Neural crest cell (in vitro differentiated cells): ENCODE data around the gene RIMBP2. TPM values are rescaled to one million over a fixed set of nuclear protein-coding genes. Genes with fewer than 3 reads are reported as not detected.

Experiments used
- DNase-seq: peaks from one replicate; pipeline ENCODE4 v3.0.0; 2021; ENCODE audit warnings: low read depth, mixed read lengths, low spot score
- H3K27ac Mint-ChIP-seq: one replicate; pipeline ENCODE4 v1.8.0; 2021; ENCODE audit warnings: mild to moderate bottlenecking, mixed read lengths; ENCODE audit not compliant: unreplicated experiment
- H3K27me3 Mint-ChIP-seq: 2 replicates; pipeline ENCODE4 v1.8.0; 2021; ENCODE audit warnings: low read depth, mild to moderate bottlenecking, mixed read lengths
- H3K36me3 Mint-ChIP-seq: 2 replicates; pipeline ENCODE4 v1.8.0; 2021; ENCODE audit warnings: low read depth, mild to moderate bottlenecking, mixed read lengths
- H3K4me1 Mint-ChIP-seq: 2 replicates; pipeline ENCODE4 v1.8.0; 2021; ENCODE audit warnings: mixed read lengths
- H3K4me3 Mint-ChIP-seq: one replicate; pipeline ENCODE4 v1.8.0; 2021; ENCODE audit warnings: mild to moderate bottlenecking, mixed read lengths
- H3K9me3 Mint-ChIP-seq: 2 replicates; pipeline ENCODE4 v1.8.0; 2021; ENCODE audit warnings: mixed read lengths
- total RNA-seq: library from RNA; stranded (reverse); gene quantifications from 2 replicates; pipeline ENCODE4 v1.2.1, GENCODE V29; 2021
- TF ChIP-seq, protein P1 (sequence below): fragments of 200-600 bp; sonication (generic); conservative IDR thresholded peaks from 2 replicates; pipeline ENCODE4 v1.5.0; 2021; ENCODE audit warnings: antibody characterized with exemption, mild to moderate bottlenecking

RIMBP2 gene
- total RNA-seq, 1 donor from 2014 or later, result 5.9 TPM

DNA sequence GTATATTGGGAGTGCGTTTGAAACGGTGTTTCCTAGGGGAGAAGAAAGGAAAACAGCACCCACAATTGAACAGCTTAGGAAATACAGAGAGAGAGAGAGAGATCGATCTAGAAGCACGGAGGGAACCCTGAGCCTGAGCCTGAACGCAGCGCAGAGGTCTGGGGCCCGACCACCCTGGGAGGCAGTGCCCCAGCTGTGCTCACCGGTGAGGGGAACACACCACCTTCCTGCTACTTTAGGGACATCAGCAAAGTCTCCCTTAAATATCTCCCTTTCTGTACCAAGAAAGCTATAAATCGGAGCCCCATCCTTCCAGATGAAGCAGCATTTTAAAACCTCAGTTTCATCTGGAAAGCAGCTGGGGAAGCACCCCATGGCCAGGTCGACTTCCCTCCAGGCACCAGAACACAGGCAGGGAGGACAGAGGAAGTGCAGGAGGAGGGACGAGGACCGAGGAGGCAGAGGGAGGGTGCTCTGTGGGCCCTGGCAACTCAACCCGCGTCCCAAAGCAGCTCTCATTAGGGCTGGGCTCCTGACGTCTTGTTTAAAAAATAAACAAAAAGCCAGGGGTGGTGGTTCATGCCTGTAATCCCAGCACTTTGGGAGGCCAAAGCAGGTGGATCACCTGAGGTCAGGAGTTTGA lies 12.2 kb downstream of the RIMBP2 start:
- Mint-ChIP-seq H3K27ac (no peak overlapping the region), H3K27me3 (no peaks in the 10 kb centered on the region), H3K9me3 (no peaks in the 10 kb centered on the region), H3K4me1 (peaks cover 19% of the 10 kb centered on the region), H3K4me3 (no peak overlapping the region), H3K36me3 (no peaks in the 10 kb centered on the region)
- DNase-seq, result no peak
- TF ChIP-seq, protein P1, sequence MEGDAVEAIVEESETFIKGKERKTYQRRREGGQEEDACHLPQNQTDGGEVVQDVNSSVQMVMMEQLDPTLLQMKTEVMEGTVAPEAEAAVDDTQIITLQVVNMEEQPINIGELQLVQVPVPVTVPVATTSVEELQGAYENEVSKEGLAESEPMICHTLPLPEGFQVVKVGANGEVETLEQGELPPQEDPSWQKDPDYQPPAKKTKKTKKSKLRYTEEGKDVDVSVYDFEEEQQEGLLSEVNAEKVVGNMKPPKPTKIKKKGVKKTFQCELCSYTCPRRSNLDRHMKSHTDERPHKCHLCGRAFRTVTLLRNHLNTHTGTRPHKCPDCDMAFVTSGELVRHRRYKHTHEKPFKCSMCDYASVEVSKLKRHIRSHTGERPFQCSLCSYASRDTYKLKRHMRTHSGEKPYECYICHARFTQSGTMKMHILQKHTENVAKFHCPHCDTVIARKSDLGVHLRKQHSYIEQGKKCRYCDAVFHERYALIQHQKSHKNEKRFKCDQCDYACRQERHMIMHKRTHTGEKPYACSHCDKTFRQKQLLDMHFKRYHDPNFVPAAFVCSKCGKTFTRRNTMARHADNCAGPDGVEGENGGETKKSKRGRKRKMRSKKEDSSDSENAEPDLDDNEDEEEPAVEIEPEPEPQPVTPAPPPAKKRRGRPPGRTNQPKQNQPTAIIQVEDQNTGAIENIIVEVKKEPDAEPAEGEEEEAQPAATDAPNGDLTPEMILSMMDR, result no peak

DNA sequence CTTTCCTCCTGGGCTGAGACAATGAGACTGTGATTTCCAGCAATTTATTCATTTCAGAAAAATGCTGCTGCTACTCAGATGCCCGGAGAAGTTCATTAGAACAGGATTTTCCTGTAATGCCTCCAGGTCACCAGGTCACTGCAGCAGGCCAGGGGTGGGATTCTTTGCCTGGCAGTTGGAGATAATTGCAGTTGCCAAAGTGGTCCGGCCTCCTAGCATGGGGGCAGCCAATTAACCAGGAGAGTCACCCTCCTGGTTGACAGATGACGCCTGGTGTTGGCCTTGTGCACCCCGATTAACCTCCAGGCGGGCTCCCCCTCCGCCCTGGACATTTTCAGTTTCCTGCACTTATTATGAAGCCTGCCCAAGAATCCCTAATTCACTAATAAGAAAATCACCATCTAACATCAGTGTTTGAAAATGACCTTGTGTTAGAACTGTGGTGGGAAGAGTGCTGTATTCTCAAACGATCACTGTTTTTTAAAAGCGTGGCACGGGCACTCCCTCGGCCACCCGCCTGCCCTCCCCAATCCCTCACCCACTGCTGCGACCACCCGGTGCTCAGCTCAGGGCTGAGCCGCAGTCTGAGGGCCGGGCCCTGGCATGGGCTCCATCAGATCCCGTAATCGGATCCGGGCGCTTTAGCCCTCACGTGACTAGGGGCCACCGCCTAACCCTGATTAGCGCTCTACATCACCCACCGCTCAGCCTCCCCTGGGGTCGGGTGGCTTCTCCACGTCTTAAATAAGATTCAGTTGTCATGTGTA lies 12.9 kb downstream of the RIMBP2 start:
- Mint-ChIP-seq H3K4me3 (no peak overlapping the region), H3K4me1 (peaks cover 19% of the 10 kb centered on the region)

DNA sequence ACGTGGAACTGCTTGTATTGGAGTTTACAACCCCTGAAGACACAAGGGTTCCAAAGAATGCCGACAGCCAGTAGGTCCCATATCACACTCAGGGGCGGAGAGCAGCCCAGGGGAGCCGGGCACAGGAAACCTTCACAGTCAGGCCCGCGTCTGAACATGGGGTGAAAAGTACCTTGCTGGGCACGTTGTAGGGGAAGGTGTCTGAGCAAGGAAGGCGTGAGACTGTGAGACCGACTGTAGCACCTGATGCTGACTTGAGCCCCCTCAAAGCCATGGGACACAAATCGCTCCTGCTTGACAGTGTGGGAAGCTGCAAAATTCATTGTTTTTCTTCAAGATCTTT lies 14.7 kb downstream of the RIMBP2 start:
- DNase-seq, result no peak
- peaks cover 19% of the 10 kb centered on the region for H3K4me1 Mint-ChIP-seq
- TF ChIP-seq, protein P1, result no peak
- no peaks in the 10 kb centered on the region for H3K9me3 Mint-ChIP-seq
- no peak overlapping the region for H3K4me3 Mint-ChIP-seq
- H3K27me3 Mint-ChIP-seq, result no peaks in the 10 kb centered on the region
- H3K27ac Mint-ChIP-seq, result no peak overlapping the region
- H3K36me3 Mint-ChIP-seq, result no peaks in the 10 kb centered on the region

More for the DNA sequence above, 12.9 kb downstream of the RIMBP2 start:
- Mint-ChIP-seq H3K27ac (peak overlapping the region; percentile 72), H3K9me3 (no peaks in the 10 kb centered on the region), H3K36me3 (no peaks in the 10 kb centered on the region), H3K27me3 (no peaks in the 10 kb centered on the region)
- TF ChIP-seq, protein P1, result no peak
- no peak for DNase-seq

DNA sequence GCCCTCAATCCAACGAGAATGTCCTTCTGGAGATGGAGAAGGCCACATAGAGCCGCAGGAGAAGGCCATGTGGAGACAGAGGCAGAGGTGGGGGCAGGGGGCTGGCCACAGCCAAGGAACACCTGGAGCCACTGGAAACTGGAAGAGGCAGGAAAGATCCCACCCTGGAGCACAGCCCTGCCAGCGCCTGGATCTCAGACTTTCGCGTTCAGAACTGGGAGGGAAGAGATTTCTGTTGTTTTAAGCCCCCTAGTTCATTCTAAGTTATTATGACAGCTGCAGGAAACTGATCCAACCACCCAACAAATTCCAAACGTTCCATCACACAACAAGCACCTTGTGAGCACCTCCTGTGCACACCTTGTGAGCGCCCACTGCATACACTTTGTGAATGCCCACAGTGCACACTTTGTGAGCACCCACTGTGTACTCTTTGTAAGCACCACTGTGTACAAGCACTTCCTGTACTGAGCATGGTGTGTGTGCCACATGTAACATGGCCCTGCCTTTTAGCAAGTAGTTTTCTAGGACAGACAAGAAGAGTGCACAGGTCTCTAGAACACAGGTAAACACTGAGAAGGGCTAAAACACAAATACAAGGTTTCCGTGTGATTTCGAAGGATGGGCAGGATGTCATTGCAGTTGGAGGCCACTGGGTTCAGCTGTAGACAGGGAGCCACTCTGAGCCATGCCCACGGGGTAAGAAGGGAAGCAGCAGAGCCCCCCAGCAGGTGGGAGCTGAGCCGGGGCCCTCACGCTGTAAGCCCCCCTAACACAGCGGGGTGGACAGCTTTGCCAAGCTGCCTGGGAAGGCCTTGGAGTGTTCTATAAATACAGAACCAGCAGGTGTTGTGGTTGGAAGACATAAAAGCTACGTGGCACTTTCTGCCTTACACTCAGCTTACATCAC lies 15.4 kb downstream of the RIMBP2 start:
- Mint-ChIP-seq H3K27me3 (no peaks in the 10 kb centered on the region), H3K4me1 (peaks cover 14% of the 10 kb centered on the region), H3K27ac (no peak overlapping the region), H3K9me3 (no peaks in the 10 kb centered on the region), H3K4me3 (no peak overlapping the region), H3K36me3 (no peaks in the 10 kb centered on the region)
- TF ChIP-seq, protein P1, result no peak
- DNase-seq, result no peak

DNA sequence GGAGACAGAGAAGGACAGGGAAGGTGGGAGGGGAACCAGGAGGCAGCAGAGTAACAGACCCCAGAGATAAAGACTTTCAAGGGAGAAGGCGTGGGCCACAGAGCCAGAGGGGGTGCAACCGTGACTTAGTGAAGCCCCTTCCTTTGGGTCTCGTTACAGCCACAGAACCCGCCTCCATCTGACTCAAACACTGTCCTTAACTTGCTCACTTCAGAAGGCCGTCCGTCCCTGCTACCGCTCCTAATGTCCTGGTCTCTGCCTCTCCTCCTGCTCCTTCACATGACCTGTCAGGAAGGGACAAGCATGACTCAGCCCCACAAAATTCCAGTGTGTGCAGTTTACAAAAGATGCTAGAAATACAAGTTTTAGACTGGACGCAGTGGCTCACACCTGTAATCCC lies 18.0 kb downstream of the RIMBP2 start:
- H3K27ac Mint-ChIP-seq, result no peak overlapping the region
- no peak for DNase-seq
- H3K9me3 Mint-ChIP-seq, result no peaks in the 10 kb centered on the region
- no peak overlapping the region for H3K4me3 Mint-ChIP-seq
- TF ChIP-seq, protein P1, result no peak
- H3K27me3 Mint-ChIP-seq, result no peaks in the 10 kb centered on the region
- no peaks in the 10 kb centered on the region for H3K36me3 Mint-ChIP-seq
- peaks cover 7% of the 10 kb centered on the region for H3K4me1 Mint-ChIP-seq
